Midbrain (tissue), 1 donor: Measurements from ENCODE around the gene NAP1L4.

Source experiments
- DNase-seq: peaks from one replicate; lab custom pipeline; 2025; lab: John Stamatoyannopoulos, UW

NAP1L4 gene

DNA sequence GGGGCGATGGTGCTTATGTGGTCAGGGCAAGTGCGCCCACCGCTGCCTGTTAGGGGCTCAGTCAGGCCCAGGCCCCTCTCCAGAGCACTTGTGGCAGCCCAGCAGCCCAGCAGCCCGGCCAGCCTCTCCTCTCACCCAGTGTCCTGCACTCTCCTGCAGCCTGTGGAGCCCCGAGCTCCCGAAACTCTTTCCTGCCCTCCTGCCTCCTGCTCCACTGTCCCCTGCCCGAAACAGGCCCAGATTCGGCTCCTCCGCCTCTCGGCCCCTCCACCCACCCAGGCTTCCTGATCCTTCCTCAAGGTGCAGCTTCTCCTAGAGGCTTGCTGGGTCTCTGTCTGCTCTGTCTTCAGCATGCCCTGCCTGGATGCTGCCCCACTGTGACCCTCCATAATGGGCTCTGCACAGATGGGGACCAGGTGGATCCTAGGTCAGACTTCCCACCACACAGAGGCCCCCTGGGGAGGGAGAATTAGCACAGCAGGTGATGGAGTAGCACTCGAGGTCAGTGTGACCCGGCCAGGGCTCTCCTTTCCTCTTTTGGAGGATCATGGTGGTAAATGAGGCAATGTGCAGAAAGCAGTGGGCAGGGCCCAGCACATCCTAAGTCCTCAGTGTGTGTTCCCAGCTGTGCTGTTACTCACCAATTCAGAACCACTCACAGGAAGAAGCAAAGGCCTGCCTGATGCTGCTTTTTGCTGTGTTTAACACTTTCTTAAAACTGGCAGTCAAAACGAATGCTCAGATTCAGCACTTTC lies 18.6 kb upstream of the NAP1L4 start:
- DNase-seq: no peak

GRCh38 chr11:3010004-3010403 lies 17.9 kb upstream of the NAP1L4 start:
- no peak for DNase-seq

DNA sequence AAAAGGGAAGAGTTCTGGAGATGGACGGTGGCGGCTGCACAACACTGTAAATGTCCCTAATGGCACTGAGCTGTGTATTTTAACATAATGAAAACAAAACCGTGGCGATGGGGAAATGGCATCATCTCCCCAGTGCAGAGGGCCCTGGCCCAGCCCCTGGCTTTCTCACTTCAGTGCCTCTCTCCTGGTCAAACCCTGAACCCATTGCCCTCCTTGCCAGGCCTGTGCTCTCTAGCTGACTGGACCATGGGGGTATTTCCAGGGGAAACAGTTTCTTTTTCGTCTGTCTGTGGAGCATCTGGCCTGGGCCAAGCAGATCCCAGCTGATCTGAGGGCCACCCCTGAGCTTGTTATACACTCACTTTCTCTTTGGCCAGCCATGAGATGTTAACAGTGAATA lies 17.4 kb upstream of the NAP1L4 start:
- DNase-seq: no peak

DNA sequence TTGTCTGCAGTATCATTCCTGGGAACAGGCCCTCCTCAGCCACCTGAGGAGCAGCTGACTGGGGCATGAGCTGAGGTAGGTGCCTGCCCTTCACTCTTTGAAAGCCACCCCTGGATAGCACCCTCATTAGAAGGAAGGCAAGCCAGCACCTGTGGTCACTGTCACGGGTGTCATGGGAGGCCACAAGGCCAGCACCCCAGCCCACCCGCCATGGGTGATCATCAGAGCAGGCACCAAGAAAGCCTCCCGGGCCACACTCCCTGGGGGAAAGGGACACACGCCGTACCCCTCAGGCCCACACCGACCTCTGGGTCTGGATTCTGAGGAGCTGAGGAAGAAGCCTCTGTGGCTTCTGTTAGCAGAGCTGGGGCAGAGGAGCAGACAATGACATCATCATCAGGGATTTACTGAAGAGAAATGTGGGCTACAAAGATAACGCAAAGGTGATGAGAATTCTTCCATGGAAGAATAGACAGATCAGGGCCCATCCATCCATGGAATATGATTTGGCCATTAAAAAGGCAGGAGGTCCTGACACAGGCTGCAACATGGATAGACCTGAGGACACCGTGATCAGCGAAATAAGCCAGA lies 16.7 kb upstream of the NAP1L4 start:
- DNase-seq: no peak

DNA sequence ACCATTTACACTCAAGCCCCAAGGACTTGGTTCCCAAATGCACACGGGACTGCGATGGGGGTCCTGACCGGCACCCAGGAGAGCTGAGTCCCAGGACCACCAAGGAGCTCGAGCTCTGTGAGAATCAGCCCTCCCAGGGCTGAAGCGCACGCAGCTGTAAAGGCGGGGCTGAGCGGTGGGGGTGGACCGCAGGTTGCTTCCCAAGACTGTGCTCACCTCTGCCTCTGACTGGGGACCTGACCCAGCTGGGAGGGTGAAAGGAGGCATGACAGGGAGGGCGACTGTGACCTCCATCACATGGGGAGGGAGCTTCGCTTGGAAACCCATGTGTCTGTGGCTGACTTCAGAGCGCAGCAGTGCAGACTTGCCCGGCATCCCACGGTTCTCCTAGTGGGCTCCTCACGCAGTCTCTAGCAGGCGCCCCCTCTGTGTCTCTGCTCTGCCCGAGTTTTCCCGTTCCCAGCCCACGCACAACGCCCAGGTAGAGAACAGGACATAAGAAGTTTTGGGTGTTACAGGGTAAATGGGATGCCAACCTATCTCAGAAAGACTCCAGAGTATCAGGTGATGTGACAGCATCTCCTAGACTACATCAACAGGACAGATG lies 15.4 kb upstream of the NAP1L4 start:
- no peak for DNase-seq

- DNase-seq: no peak
These were observed 14.6 kb upstream of the NAP1L4 start for GRCh38 chr11:3006505-3007260.

DNA sequence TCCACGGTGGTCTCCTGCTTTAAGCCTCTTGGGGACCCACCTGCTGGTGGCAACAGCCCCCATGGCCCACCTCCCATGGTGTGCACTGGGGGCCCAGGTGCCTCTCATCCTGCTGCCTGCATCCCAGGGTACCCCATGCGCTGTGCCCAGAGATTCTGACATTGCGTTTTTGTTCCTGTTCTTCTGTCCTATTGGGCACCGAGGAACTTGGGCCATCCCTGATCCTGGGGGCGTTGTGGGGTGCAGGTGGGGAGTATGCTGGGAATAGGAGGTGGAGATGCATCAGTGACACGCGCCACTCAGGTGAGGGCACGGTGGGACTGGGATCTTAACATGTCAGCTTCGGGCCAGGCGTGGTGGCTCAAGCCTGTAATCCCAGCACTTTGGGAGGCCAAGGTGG lies 12.4 kb upstream of the NAP1L4 start:
- no peak for DNase-seq

GRCh38 chr11:3003396-3004231 lies 11.5 kb upstream of the NAP1L4 start:
- peak; percentile 29 for DNase-seq

- DNase-seq: no peak
These were observed 10.7 kb upstream of the NAP1L4 start for GRCh38 chr11:3002871-3003270.

- DNase-seq: no peak
These were observed 10.3 kb upstream of the NAP1L4 start for GRCh38 chr11:3002351-3002861.

- peak; percentile 81 for DNase-seq
These were observed 9.4 kb upstream of the NAP1L4 start for GRCh38 chr11:3001496-3001895.

DNA sequence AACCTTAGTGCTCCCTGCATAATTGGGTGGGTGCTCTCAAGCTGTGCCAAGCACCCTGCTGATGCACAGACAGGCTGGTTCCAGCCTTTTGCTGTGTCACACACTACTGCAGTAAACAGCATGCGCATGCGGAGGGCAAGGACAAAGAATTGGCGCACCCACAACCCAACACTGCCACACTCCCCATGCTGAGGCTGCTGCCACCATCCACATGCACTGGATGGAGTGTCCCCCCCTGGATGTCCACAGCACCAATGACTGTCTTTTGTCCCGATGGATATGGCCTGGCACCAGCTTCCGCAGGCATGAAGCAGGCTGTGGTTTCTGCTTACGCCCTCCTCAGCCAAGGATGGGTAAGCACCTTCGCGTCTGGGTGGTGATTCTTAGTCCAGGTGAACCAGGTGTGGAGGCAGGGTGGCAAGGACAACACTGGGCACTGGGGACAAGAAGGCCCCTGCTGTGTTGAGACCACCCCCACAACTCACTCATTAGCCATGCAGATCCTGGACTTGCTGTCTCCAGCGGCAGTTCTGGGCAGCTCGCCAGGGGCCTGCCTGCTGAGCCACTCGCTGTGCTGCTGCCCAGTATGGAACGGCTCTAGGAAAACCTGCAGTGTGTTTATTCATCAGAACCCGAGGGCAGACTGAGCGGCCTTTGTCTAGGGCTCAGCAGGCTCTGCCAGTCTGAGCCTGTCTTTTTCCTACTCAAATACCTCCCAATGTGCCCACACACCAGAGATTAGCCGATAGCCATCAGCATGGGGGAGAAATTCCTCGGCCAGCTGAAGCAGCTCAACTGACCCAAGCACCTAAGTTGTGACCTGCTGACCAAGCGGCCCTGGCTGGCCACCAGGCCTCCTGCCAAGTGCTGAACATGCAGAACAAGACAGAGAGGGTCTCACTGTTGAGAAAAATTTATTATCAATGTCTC lies 8.2 kb upstream of the NAP1L4 start:
- DNase-seq: peak; percentile 97

DNA sequence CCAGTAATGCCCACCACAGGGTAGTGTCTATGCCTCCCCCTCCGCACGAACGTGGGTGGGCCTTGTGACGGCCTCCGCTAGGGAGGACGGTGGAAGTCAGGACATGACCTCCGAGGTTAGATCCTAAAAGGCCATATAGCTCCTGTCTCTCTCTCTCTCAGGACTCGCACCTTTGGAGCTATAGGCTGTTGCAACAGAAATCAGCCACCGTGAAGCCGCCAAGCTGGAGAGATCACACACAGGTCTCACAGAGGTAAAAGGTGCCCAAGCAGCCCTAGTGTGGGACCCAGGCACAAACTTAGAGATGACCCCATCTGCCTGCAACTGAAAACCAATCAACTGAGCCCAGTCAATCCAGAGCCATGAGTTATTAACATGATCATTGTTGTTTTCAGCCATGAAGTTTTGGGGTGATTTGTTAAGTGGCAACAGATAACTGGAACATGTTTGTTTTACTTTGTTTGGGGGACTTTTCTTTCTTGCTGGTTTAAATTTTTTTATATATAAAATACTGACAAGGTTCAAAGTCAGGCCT lies 7.4 kb upstream of the NAP1L4 start:
- DNase-seq: no peak

DNA sequence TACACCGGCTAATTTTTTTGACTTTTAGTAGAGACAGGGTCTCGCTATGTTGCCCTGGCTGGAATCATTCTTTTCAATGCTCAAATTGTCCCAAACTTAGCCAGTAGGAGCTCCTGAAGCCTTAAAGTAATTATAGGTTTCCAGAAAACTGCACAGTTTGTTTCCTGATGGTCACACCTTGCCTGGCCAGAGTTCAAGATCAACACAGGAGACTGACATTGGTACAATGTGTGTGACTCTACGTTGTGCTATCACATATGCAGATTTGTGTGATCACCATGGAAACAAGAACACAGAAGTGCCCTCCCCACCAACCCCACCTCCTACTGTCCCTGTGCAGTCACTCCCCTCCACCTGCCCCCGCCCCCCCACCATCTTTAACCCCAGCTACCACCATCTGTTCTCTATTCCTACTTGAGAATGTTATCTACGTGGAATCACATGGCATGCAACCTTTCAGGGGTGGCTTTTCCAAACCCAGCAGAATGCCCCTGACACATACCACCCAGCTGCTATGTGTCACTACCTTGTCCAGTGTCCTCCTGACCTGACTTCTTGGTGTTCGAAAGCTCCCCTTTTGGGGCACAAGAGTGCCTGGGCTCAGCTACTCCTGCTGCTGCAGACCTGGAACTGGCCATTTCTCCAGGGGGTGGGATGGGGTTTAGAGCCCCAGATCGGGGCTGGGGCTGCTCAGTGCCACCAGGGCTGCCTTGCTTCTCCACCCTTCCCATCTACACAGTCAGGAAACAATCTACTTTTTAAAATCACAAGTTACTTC lies 6.1 kb upstream of the NAP1L4 start:
- no peak for DNase-seq

- no peak for DNase-seq
These were observed 5.3 kb upstream of the NAP1L4 start for GRCh38 chr11:2997406-2997805.

GRCh38 chr11:2996976-2997375 lies 4.8 kb upstream of the NAP1L4 start:
- DNase-seq: no peak

DNA sequence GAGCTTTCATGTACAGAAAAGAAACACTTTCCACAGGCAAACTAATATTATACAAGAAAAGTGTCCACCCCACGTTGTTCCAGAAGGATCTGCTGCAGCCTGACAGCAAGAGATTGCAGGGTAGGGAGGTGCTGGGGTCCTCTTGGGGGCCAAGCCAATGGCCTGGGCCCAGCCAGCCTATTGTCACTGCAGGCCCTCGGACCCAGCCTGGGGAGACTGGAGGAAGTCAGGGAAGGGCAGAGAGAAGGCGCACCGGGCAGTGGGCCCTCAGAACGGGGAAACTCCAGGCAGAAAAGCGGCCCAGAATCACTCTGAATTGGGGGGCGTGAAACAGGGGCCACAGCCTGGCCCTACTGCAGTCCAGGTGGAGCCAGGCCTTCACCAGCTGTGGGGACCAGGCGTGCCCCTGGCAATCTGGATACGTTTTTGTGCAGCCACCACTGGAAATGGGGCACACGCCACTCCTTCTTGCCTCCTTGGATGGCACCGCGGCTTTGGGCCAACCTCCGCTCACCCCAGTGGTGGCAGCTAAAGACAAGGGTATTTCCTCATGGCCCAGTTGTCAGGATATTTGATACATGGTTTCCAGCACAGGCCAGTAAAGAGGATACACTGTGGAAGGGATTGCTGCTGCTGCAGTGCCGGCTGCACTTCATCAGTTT lies 3.9 kb upstream of the NAP1L4 start:
- no peak for DNase-seq

DNA sequence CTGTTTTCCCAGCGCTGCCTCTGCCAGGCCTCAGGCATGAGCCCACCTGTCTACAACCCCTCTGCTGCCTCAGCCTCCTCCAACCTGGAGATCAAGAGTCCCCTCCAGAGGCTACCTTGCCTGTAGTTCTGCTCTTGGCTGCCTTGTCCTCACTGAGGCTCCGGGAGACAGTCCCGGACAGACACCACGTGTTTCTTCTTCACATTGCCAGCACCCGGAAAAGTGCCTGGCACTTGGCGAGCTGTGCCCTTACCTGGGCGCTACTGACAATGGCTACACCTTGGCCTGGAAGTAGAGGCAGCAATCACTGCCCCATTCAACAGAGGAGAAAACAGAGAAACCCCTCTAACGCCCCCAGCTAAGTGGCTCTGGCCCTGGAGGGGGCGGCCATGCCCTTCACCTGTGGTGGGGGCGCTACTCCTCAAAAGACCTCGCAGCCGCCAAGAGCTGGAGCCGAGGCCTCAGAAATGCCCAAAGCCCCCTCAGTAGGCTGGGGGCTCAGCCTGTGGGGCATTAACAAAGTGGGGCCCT lies 3.0 kb upstream of the NAP1L4 start:
- no peak for DNase-seq

DNA sequence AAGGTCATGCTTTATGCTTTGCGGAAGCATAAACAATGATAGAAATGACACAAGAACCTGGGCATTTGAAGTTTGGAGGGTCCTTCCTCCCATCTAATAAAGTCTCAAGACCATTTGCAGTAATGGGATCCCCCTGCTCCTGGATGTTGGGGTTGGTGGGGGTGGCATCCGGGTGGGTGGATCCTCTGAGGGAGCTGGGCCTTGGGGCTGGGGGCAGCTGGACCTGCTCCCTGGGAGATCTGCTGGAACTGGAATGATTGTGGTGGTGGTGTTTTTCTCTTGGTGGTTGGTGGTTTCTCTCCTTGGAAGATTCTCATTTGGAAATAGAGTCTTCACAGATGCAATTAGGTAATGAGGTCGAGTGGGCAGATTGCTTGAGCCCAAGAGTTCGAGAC lies 2.2 kb upstream of the NAP1L4 start:
- DNase-seq: no peak
